Measurements from ENCODE around the gene CGNL1.

The CGNL1 gene, protein sequence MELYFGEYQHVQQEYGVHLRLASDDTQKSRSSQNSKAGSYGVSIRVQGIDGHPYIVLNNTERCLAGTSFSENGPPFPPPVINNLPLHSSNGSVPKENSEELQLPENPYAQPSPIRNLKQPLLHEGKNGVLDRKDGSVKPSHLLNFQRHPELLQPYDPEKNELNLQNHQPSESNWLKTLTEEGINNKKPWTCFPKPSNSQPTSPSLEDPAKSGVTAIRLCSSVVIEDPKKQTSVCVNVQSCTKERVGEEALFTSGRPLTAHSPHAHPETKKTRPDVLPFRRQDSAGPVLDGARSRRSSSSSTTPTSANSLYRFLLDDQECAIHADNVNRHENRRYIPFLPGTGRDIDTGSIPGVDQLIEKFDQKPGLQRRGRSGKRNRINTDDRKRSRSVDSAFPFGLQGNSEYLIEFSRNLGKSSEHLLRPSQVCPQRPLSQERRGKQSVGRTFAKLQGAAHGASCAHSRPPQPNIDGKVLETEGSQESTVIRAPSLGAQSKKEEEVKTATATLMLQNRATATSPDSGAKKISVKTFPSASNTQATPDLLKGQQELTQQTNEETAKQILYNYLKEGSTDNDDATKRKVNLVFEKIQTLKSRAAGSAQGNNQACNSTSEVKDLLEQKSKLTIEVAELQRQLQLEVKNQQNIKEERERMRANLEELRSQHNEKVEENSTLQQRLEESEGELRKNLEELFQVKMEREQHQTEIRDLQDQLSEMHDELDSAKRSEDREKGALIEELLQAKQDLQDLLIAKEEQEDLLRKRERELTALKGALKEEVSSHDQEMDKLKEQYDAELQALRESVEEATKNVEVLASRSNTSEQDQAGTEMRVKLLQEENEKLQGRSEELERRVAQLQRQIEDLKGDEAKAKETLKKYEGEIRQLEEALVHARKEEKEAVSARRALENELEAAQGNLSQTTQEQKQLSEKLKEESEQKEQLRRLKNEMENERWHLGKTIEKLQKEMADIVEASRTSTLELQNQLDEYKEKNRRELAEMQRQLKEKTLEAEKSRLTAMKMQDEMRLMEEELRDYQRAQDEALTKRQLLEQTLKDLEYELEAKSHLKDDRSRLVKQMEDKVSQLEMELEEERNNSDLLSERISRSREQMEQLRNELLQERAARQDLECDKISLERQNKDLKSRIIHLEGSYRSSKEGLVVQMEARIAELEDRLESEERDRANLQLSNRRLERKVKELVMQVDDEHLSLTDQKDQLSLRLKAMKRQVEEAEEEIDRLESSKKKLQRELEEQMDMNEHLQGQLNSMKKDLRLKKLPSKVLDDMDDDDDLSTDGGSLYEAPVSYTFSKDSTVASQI

GRCh38 chr15:57375827-57376695 is at the start of gene CGNL1:
Gene CGNL1, plus strand, starts transcription at chr15:57376505. Its CDS starts 61,495 bp downstream, at chr15:57438000.
- H3K4me3 ChIP-seq (ENCODE audit: low read depth, low read length), result peak within 1 kb of the TSS; percentile 51

- no peak overlapping the region for H3K4me3 ChIP-seq (ENCODE audit: low read depth, low read length)
Observed at GRCh38 chr15:57327985-57328471, 48.3 kb upstream of the CGNL1 start.

GRCh38 chr15:57328479-57328878 is 47.8 kb upstream of the CGNL1 start:
- no peak overlapping the region for H3K4me3 ChIP-seq (ENCODE audit: low read depth, low read length)

GRCh38 chr15:57328897-57329296 is 47.4 kb upstream of the CGNL1 start:
- H3K4me3 ChIP-seq (ENCODE audit: low read depth, low read length), result no peak overlapping the region

- H3K4me3 ChIP-seq (ENCODE audit: low read depth, low read length), result no peak overlapping the region
Observed at GRCh38 chr15:57329582-57330367, 46.5 kb upstream of the CGNL1 start.

DNA sequence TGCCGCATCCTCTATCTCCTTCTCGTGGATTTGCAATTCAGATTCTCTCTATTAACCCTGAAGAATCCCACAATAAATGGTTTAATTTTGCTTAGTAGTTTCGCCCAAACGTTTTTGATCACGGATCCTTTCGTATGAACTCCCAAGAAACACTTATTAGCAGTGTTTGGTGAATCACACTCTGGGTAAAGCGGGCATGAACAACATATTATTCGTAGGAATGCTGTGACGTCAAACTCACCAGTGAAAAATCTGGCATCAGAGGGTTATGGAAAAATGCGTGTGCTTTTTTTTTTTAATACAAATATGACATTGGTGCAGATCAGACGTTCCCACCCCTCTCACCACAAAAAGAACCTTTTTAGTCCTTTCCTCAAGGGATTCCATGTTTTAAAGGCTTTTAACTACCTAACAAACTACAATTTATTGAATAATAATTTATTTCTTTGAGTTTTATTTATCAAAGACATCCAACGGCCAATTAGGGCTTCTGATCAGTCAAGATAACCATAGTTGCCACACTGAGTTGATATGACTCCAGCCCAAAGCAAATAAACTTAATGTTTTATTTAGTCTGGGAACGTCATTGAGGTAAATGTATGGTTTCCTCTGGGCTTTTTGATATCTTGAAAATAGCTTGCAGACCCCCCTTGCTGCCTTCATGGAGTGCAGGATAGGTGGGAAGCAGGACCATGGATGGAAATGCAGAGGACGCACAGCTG is 45.5 kb upstream of the CGNL1 start:
- H3K4me3 ChIP-seq (ENCODE audit: low read depth, low read length), result no peak overlapping the region

- H3K4me3 ChIP-seq (ENCODE audit: low read depth, low read length), result no peak overlapping the region
Observed at GRCh38 chr15:57332326-57332725, 44.0 kb upstream of the CGNL1 start.

GRCh38 chr15:57333487-57333886 is 42.8 kb upstream of the CGNL1 start:
- no peak overlapping the region for H3K4me3 ChIP-seq (ENCODE audit: low read depth, low read length)

GRCh38 chr15:57334257-57334656 is 42.0 kb upstream of the CGNL1 start:
- no peak overlapping the region for H3K4me3 ChIP-seq (ENCODE audit: low read depth, low read length)

DNA sequence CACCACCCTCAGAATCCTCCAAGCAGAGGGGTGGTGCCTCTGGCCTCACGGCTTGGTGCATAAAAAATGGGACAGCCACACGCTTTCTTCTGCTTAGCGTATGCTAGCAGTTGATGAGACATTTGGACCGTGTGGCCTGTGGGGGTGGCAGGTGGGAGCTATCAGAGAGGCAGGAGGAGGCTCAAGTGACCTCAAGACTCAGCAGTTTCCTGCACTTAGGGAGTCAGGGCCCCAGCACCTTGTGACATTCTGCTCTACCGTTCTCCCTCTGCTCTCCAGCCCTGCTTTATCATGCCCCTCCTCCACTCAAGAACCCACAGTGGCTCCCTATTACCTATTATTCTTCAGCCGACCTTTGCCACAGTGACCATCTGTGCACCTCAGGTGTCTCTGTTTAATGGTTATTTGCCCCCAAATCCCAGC is 41.0 kb upstream of the CGNL1 start:
- H3K4me3 ChIP-seq (ENCODE audit: low read depth, low read length), result no peak overlapping the region

GRCh38 chr15:57335719-57336118 is 40.6 kb upstream of the CGNL1 start:
- H3K4me3 ChIP-seq (ENCODE audit: low read depth, low read length), result no peak overlapping the region

- no peak overlapping the region for H3K4me3 ChIP-seq (ENCODE audit: low read depth, low read length)
Observed at GRCh38 chr15:57337868-57338411, 38.4 kb upstream of the CGNL1 start.

GRCh38 chr15:57339321-57339720 is 37.0 kb upstream of the CGNL1 start:
- no peak overlapping the region for H3K4me3 ChIP-seq (ENCODE audit: low read depth, low read length)

- no peak overlapping the region for H3K4me3 ChIP-seq (ENCODE audit: low read depth, low read length)
Observed at GRCh38 chr15:57340682-57341259, 35.5 kb upstream of the CGNL1 start.

- no peak overlapping the region for H3K4me3 ChIP-seq (ENCODE audit: low read depth, low read length)
Observed at GRCh38 chr15:57343048-57343447, 33.3 kb upstream of the CGNL1 start.

DNA sequence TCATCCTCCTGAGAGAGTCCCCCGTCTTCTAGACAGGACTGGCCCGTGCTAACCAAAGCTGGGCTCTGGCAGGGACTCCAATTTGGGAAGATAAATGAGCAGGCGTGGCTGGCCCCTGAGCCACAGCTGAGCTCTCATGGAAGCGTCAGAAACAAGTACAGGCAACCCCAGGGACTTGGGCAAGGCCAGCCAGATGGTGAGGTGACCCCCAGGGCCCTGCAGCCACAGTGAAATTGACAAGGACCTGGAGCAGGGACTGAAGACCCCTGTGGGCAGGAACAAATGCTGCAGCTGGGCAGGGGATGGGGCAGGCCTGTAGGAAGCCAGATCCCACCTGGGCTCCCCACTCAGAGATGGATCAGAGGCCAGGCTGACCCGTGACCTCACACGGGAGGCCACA is 32.8 kb upstream of the CGNL1 start:
- H3K4me3 ChIP-seq (ENCODE audit: low read depth, low read length), result no peak overlapping the region

- no peak overlapping the region for H3K4me3 ChIP-seq (ENCODE audit: low read depth, low read length)
Observed at GRCh38 chr15:57344282-57344681, 32.0 kb upstream of the CGNL1 start.

DNA sequence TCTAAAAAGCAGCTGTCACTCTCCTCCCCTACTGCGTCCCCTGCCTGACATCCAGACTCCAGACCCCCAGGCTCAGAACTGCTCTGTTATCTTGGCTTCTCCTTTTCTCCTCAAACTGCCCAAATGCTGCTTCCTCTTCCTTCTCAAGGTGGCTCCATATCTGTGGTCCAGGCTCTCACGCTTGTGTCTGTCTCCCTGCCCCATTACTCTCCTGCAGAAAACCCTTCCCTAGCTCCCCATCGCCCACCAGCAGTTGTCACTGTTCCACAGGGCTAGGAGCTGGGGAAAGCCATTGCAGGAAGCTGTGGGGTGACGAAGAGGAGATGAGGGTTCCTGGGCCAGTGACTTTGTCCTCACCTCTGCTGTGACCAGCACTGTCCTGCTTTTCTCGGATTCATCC is 30.7 kb upstream of the CGNL1 start:
- no peak overlapping the region for H3K4me3 ChIP-seq (ENCODE audit: low read depth, low read length)
